Brain microvascular endothelial cell (primary cell): ENCODE data around the gene FKBP10.

Source experiments
- DNase-seq: peaks from one replicate; pipeline ENCODE4 v3.0.0-alpha.2; 2020
- H3K27ac ChIP-seq: fragments of 250-450 bp; sonication (Bioruptor Pico); 2 replicates; pipeline ENCODE4 v1.5.1; 2020; ENCODE audit warnings: mild to moderate bottlenecking, moderate library complexity
- H3K27me3 ChIP-seq: fragments of 250-450 bp; sonication (Bioruptor Pico); replicated peaks from 2 replicates; pipeline ENCODE4 v1.5.1; 2020; ENCODE audit warnings: mild to moderate bottlenecking
- H3K36me3 ChIP-seq: fragments of 250-450 bp; sonication (Bioruptor Pico); replicated peaks from 2 replicates; pipeline ENCODE4 v1.5.1; 2020; ENCODE audit warnings: mild to moderate bottlenecking
- H3K4me3 ChIP-seq: 2 replicates; pipeline ENCODE4 v1.5.1; 2011; ENCODE audit warnings: low read depth, mild to moderate bottlenecking, control low read depth, low read length, moderate library complexity
- CTCF ChIP-seq: IDR thresholded peaks from 2 replicates; pipeline ENCODE4 v1.5.1; 2011; ENCODE audit warnings: low read depth, mild to moderate bottlenecking, moderate library complexity, low read length, control low read depth, inconsistent platforms; ENCODE audit errors: missing control alignments
- in situ Hi-C: cut with HindIII; loops from 2 replicates; pipeline ENCODE4 v1.10.0; 2017; ENCODE audit warnings: low sequenced_read_pairs, low pct_ligation_motif_present

Gene FKBP10

GRCh38 chr17:41818024-41818423, 5.2 kb downstream of the FKBP10 start:
- TF ChIP-seq CTCF = no peak
- H3K27ac ChIP-seq = no peak overlapping the region
- H3K27me3 ChIP-seq = no peaks in the 10 kb centered on the region
- in situ Hi-C loops = no loop called here
- no peak for DNase-seq
- peaks cover 53% of the 10 kb centered on the region for H3K36me3 ChIP-seq
- H3K4me3 ChIP-seq = no peak overlapping the region

GRCh38 chr17:41821776-41822175, 9.0 kb downstream of the FKBP10 start:
- Histone ChIP-seq H3K36me3 (peaks cover 57% of the 10 kb centered on the region), H3K4me3 (no peak overlapping the region), H3K27me3 (no peaks in the 10 kb centered on the region), H3K27ac (no peak overlapping the region)
- DNase-seq = no peak
- no peak for TF ChIP-seq CTCF
- in situ Hi-C loops = no loop called here

- H3K27ac ChIP-seq = no peak overlapping the region
- TF ChIP-seq CTCF = no peak
- no peak for DNase-seq
- H3K36me3 ChIP-seq = peaks cover 52% of the 10 kb centered on the region
- in situ Hi-C loops = no loop called here
- H3K27me3 ChIP-seq = no peaks in the 10 kb centered on the region
- no peak overlapping the region for H3K4me3 ChIP-seq
Measured at GRCh38 chr17:41822216-41823140, 9.7 kb downstream of the FKBP10 start.

- no peak for DNase-seq
- in situ Hi-C loops = no loop called here
- Histone ChIP-seq H3K4me3 (no peak overlapping the region), H3K27me3 (no peaks in the 10 kb centered on the region), H3K36me3 (peaks cover 48% of the 10 kb centered on the region), H3K27ac (no peak overlapping the region)
- no peak for TF ChIP-seq CTCF
Measured at GRCh38 chr17:41823141-41823524, 10.3 kb downstream of the FKBP10 start.

- H3K36me3 ChIP-seq = peaks cover 48% of the 10 kb centered on the region
- TF ChIP-seq CTCF = no peak
- no peak overlapping the region for H3K4me3 ChIP-seq
- in situ Hi-C loops = no loop called here
- no peak overlapping the region for H3K27ac ChIP-seq
- no peaks in the 10 kb centered on the region for H3K27me3 ChIP-seq
- no peak for DNase-seq
Measured at GRCh38 chr17:41823580-41823979, 10.8 kb downstream of the FKBP10 start.
